Measurements from ENCODE around the gene SIGLEC15.

GRCh38 chr18:45838302-45839070 lies 13.0 kb downstream of the SIGLEC15 start:
- TF ChIP-seq, protein P1, sequence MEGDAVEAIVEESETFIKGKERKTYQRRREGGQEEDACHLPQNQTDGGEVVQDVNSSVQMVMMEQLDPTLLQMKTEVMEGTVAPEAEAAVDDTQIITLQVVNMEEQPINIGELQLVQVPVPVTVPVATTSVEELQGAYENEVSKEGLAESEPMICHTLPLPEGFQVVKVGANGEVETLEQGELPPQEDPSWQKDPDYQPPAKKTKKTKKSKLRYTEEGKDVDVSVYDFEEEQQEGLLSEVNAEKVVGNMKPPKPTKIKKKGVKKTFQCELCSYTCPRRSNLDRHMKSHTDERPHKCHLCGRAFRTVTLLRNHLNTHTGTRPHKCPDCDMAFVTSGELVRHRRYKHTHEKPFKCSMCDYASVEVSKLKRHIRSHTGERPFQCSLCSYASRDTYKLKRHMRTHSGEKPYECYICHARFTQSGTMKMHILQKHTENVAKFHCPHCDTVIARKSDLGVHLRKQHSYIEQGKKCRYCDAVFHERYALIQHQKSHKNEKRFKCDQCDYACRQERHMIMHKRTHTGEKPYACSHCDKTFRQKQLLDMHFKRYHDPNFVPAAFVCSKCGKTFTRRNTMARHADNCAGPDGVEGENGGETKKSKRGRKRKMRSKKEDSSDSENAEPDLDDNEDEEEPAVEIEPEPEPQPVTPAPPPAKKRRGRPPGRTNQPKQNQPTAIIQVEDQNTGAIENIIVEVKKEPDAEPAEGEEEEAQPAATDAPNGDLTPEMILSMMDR (IDR thresholded peaks at IDR 0.05 in 2 of 3, conservative IDR thresholded peaks at IDR 0.05 in 1 of 3; ENCODE audit: borderline replicate concordance in 1 of 3, insufficient read depth in 1 of 3, low read depth in 2 of 3, low read length in 2 of 3) = no peak
- no peak for TF ChIP-seq POLR2A (IDR thresholded peaks at IDR 0.05; ENCODE audit: borderline replicate concordance, extremely low read depth, insufficient read depth, insufficient read length)
- no peak for TF ChIP-seq ZNF274 (IDR thresholded peaks at IDR 0.05; ENCODE audit: low read depth, low read length)
- TF ChIP-seq SP1 (IDR thresholded peaks at IDR 0.05; ENCODE audit: low read depth) = no peak
- no peak for TF ChIP-seq EZH2 (IDR thresholded peaks at IDR 0.05)
- no peak for TF ChIP-seq POLR2AphosphoS5 (IDR thresholded peaks at IDR 0.05; ENCODE audit: low read depth, low read length)
- TF ChIP-seq YY1 (IDR thresholded peaks at IDR 0.05; ENCODE audit: extremely low read depth, insufficient replicate concordance, low read depth, low read length) = no peak
- TF ChIP-seq, protein P2, sequence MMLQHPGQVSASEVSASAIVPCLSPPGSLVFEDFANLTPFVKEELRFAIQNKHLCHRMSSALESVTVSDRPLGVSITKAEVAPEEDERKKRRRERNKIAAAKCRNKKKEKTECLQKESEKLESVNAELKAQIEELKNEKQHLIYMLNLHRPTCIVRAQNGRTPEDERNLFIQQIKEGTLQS (IDR thresholded peaks at IDR 0.05) = no peak
- no peak for TF ChIP-seq REST (IDR thresholded peaks at IDR 0.05; ENCODE audit: low read depth)
- TF ChIP-seq EZH2phosphoT487 (IDR thresholded peaks at IDR 0.05; ENCODE audit: borderline replicate concordance) = no peak
